Fibroblast of skin of right quadriceps (primary cell): ENCODE measurements around the gene PPP2R3B.
"Not testable (repeated sequence)": the region's sequence is repeated elsewhere in the genome, so short reads cannot be mapped to it uniquely, and the experiment has no call there.

Experiments used
- DNase-seq: peaks from one replicate; pipeline ENCODE4 v3.0.0-alpha.2; 2013

Gene PPP2R3B

GRCh38 chrX:317424-318067 is 69.2 kb downstream of the PPP2R3B start:
- DNase-seq, result no peak

GRCh38 chrX:316351-317325 is 70.1 kb downstream of the PPP2R3B start:
- DNase-seq, result no peak

- DNase-seq, result no peak
Measured at GRCh38 chrX:314781-315595, 71.7 kb downstream of the PPP2R3B start.

- DNase-seq, result no peak
Measured at GRCh38 chrX:314049-314448, 72.7 kb downstream of the PPP2R3B start.

GRCh38 chrX:313546-313945 is 73.2 kb downstream of the PPP2R3B start:
- no peak for DNase-seq

GRCh38 chrX:312621-313331 is 73.9 kb downstream of the PPP2R3B start:
- no peak for DNase-seq

GRCh38 chrX:311156-312129 is 75.3 kb downstream of the PPP2R3B start:
- no peak for DNase-seq

GRCh38 chrX:310621-311155 is 76.0 kb downstream of the PPP2R3B start:
- no peak for DNase-seq

GRCh38 chrX:308821-309520 is 77.7 kb downstream of the PPP2R3B start:
- DNase-seq, result no peak

- DNase-seq, result no peak
Measured at GRCh38 chrX:307261-308111, 79.2 kb downstream of the PPP2R3B start.

GRCh38 chrX:306614-307251 is 80.0 kb downstream of the PPP2R3B start:
- not testable (repeated sequence) for DNase-seq

GRCh38 chrX:305781-306613 is 80.7 kb downstream of the PPP2R3B start:
- DNase-seq, result not testable (repeated sequence)

GRCh38 chrX:302975-303374 is 83.7 kb downstream of the PPP2R3B start:
- DNase-seq, result no peak

- DNase-seq, result no peak
Measured at GRCh38 chrX:300334-300733, 86.4 kb downstream of the PPP2R3B start.

GRCh38 chrX:298993-299392 is 87.7 kb downstream of the PPP2R3B start:
- DNase-seq, result no peak

- no peak for DNase-seq
Measured at GRCh38 chrX:295136-295535, 91.6 kb downstream of the PPP2R3B start.

- DNase-seq, result no peak
Measured at GRCh38 chrX:292900-293897, 93.5 kb downstream of the PPP2R3B start.
